Stimulated activated CD8-positive, alpha-beta memory T cell treated with anti-CD3 and anti-CD28 coated beads, Interleukin-12 subunit alpha, Interleukin-12 subunit beta, amount 100 ng/mL, for 24 hours (primary cell): ENCODE results near the gene SHMT2.

Experiments used
- DNase-seq: peaks from one replicate; pipeline ENCODE4 v3.0.0-alpha.2; 2020; ENCODE audit errors: extremely low read depth

The SHMT2 gene

GRCh38 chr12:57238854-57239554, 9.5 kb downstream of the SHMT2 start:
- peak; percentile 60 for DNase-seq

GRCh38 chr12:57239587-57240065, 10.1 kb downstream of the SHMT2 start:
- no peak for DNase-seq

GRCh38 chr12:57240066-57240921, 10.8 kb downstream of the SHMT2 start:
- no peak for DNase-seq

- no peak for DNase-seq
These were observed 11.5 kb downstream of the SHMT2 start for GRCh38 chr12:57240926-57241401.

GRCh38 chr12:57241402-57242310, 12.1 kb downstream of the SHMT2 start:
- DNase-seq: no peak

- DNase-seq: no peak
These were observed 12.8 kb downstream of the SHMT2 start for GRCh38 chr12:57242329-57242690.

GRCh38 chr12:57242691-57243454, 13.4 kb downstream of the SHMT2 start:
- DNase-seq: no peak

GRCh38 chr12:57243521-57244311, 14.2 kb downstream of the SHMT2 start:
- DNase-seq: no peak

GRCh38 chr12:57244312-57244696, 14.8 kb downstream of the SHMT2 start:
- DNase-seq: no peak

GRCh38 chr12:57247041-57247440, 17.5 kb downstream of the SHMT2 start:
- DNase-seq: no peak

- no peak for DNase-seq
These were observed 19.6 kb downstream of the SHMT2 start for GRCh38 chr12:57248934-57249742.

GRCh38 chr12:57250541-57250940, 21.0 kb downstream of the SHMT2 start:
- no peak for DNase-seq

GRCh38 chr12:57250956-57251355, 21.4 kb downstream of the SHMT2 start, which contains the start of gene STAC3:
Gene STAC3, minus strand, starts transcription at chr12:57251187. Its CDS starts 1,551 bp downstream, at chr12:57249636.
- DNase-seq: no peak

- no peak for DNase-seq
These were observed 25.2 kb downstream of the SHMT2 start for GRCh38 chr12:57254506-57255280.

GRCh38 chr12:57255916-57256315, 26.4 kb downstream of the SHMT2 start:
- DNase-seq: no peak

GRCh38 chr12:57258977-57259970, 29.8 kb downstream of the SHMT2 start:
- no peak for DNase-seq

- no peak for DNase-seq
These were observed 30.9 kb downstream of the SHMT2 start for GRCh38 chr12:57260366-57260765.
